CD4-positive, alpha-beta T cell treated with Interleukin-2 at 100 ng/mL for 4 hours (primary cell): ENCODE data around the gene GPR180.
A peak's percentile ranks its signal among the peaks of the same experiment; 100 is the strongest.
"Not testable (repeated sequence)": the region's sequence is repeated elsewhere in the genome, so short reads cannot be mapped to it uniquely, and the experiment has no call there.

ENCODE experiments used
- DNase-seq: peaks from one replicate; pipeline ENCODE4 v3.0.0-alpha.2; 2020; ENCODE audit warnings: low spot score

Gene GPR180

DNA sequence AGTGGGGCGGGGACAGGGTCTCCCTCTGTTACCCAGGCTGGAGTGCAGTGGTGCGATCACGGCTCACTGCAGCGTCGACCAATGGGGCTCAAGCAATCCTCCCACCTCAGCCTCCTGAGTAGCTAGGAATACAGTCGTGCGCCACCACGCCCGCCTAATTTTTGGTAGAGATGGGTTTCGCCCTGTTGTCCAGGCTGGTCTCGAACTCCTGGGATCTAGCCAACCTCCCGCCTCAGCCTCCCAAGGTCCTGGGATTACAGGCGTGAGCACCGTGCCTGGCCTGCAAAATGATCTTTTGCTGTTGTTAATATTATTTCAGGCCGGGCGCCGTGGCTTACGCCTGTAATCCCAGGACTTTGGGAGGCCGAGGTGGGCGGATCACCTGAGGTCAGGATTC, 5.1 kb upstream of the GPR180 start:
- DNase-seq: no peak

- DNase-seq: no peak
Observed at GRCh38 chr13:94598281-94598680, 3.4 kb upstream of the GPR180 start.

- DNase-seq: no peak
Observed at GRCh38 chr13:94599877-94600276, 1.8 kb upstream of the GPR180 start.

- DNase-seq: no peak
Observed at GRCh38 chr13:94602467-94602866, 810 bp downstream of the GPR180 start.

- DNase-seq: no peak
Observed at GRCh38 chr13:94607056-94607455, 5.4 kb downstream of the GPR180 start.

GRCh38 chr13:94607939-94608338, 6.3 kb downstream of the GPR180 start:
- DNase-seq: no peak

GRCh38 chr13:94608586-94608985, 6.9 kb downstream of the GPR180 start:
- no peak for DNase-seq

DNA sequence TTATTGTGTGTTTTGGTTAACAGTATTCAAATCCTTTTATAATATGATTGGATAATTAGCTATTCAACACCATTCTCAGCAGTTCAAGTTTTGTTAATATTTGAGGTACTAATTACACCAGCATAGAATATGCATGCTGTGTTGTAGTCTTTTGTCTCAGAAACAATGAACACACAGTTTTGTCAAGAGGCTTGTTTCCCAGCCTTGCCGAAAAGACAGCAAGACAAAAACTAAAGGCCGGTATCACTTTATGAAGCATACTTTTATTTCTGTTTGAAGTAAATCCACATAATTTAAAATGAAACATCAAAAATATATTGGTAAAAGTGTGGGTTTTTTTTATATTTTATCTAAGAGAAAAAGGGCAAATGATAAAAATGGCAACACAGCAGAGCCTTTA, 7.5 kb downstream of the GPR180 start:
- DNase-seq: no peak

GRCh38 chr13:94610475-94610874, 8.8 kb downstream of the GPR180 start:
- DNase-seq: no peak

- DNase-seq: no peak
Observed at GRCh38 chr13:94612050-94612449, 10.4 kb downstream of the GPR180 start.

- no peak for DNase-seq
Observed at GRCh38 chr13:94613051-94613450, 11.4 kb downstream of the GPR180 start.

GRCh38 chr13:94617389-94618000, 15.8 kb downstream of the GPR180 start:
- peak; percentile 67 for DNase-seq

GRCh38 chr13:94620286-94620896, 18.7 kb downstream of the GPR180 start:
- peak; percentile 21 for DNase-seq

GRCh38 chr13:94622344-94622743, 20.7 kb downstream of the GPR180 start:
- no peak for DNase-seq

GRCh38 chr13:94623316-94623715, 21.7 kb downstream of the GPR180 start:
- DNase-seq: no peak

DNA sequence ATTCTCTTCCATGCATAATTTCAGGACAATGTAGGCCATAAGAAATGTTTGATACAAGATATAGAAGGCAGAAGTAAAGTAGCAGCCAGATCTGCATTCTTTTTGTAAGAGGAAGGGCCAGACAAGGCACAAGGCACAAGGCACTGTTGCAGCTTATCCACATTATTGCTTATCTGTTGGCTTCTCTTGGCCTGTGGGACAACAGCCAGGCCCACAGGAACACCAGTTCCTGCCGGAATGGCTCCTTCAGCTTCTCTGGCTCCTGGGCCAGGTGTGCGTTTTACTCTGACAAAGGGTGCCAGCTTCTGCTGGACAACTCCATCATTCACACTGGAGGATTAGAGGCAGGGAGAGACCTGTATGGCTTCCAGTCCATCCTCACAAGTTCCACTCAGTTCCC, 29.2 kb downstream of the GPR180 start:
- no peak for DNase-seq

DNA sequence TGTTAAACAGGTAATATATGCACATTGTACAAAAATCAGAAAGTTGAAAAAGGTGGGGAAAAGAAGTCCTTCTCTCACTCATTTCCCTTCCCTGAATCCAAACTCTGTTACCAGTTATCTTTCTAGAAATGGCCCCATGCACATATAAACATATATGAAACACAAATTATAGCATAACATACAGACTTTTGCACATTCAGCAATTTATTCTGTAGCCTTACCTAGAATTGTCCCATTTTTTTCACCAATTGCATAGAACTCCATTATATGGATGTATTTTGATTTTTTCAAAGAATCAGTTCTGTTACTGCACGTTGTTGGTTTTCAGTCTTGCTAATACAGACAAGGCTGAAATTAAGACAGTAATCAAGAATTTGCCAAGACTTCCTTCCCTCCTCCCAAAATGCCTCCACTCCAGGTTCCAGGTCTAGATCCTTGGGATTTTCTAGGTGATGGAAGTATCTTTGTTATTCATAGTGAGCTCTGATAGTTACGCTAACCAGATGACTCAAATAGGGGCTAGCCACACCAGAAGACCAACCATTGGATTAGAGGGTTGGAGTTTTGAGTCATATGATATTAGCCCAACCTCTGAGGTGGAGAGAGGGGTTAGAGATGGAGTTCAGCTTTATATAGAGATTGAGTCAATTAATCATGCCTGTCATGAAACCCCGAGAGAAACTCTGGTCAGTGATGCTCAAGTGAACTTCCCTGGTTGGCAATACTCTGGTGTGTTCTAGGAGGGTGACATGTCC, 30.7 kb downstream of the GPR180 start:
- DNase-seq: no peak

DNA sequence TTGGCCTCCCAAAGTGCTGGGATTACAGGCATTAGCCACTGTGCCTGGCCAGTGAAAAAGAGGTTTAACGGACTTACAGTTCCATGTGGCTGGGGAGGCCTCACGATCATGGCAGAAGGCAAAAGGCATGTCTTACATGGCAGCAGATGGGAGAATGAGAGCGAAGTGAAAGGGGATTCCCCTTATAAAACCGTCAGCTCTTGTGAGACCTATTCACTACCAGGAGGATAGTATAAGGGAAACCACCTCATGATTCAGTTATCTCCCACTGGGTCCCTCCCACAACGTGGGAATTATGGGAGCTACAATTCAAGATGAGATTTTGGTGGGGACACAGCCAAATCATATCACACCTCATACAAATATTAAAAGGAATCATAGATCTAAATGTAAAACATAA, 34.4 kb downstream of the GPR180 start:
- DNase-seq: not testable (repeated sequence)

DNA sequence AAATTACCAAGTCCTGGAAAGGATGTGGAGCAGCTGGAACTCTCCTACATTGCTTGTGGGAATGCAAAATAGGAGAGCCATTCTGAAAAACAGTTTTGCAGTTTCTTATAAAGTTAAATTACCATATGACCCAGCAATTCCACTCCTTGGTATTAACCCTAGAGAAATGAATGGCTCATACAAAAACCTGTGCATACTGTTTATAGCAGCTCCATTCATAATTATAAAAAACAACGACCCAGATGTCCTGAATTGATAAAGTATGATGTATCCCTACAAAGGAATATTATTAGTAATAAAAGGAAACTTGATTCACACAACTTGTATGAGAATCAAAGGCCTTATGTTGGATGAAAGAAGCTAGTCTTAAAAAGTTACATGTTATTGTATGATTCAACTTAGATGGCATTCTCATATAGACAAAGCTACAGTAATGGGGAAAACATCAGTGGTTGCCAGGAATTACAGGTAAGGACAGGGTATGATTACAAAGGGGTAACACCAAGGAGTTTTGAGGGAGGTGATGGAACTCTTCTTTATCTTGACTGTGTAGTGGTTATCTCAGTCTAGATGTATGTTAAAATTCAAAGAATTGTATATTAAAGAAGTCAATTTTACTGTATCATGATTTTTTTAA, 35.4 kb downstream of the GPR180 start:
- DNase-seq: no peak

GRCh38 chr13:94637677-94638076, 36.0 kb downstream of the GPR180 start:
- not testable (repeated sequence) for DNase-seq

DNA sequence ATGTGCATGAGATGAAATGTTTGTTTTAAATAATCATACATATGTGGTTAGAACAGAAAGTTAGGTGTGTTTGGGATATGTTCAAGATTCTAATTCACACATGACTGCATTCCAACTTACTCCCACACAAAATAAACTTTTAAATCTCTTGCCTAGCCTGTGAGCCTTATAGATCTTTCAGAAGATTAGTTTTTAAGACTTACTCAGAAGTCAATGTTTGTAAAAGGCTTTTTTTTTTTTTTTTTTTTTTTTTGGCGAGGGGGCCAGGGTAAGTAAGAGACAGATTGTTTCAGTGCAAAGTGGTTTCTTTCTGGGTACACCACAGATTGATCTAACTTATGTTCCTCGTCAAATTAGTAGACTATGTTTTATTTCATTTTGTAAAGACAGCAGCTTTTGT, 39.1 kb downstream of the GPR180 start:
- DNase-seq: no peak

DNA sequence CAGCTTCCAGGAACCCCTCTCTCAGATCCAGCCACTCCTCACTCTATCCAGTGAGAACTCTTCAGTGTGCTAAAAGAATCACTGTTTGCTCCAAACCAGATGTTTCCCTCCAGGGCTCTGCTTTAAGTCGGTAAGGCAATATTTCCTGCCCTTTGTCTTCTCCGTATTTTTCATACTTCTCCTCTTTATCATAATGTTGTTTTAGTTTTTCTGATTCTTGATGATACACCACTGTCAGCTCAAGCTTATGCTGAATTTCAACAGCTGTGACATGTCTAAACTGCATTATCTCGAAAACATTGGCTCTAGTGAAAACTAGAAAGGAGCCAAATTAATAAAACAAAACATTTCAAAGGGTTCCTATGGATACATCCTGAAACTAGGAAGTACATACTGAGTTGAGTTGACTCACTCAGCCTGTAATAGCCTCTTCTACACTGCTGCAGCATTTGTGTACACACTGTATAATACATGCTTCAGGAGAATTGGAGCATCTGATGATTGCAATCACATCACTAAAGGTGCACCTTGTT, 39.8 kb downstream of the GPR180 start:
- DNase-seq: no peak

DNA sequence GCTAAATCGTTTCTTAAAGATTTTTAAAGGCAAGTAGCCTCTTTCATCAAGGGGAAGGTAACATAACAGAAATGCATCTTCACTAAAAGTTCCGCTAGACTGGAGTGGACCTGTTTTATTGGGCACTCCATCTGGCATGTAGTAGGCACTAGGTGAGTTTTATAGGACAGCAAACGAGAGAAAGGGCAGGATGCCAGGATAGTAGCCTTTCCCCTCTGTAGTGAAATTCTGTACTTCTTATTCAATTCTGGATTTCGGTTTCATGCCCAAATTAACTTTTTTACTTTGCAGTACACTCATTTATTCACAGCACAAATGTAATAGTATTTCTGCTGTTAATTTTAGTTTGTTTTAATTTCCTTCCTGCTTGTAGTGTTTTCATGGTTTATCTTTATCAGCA, 45.2 kb downstream of the GPR180 start:
- DNase-seq: no peak
